ENCODE data around the gene RXFP4.
A peak's percentile ranks its signal among the peaks of the same experiment; 100 is the strongest.
"Not testable (repeated sequence)": the region's sequence is repeated elsewhere in the genome, so short reads cannot be mapped to it uniquely, and the experiment has no call there.

Gene RXFP4

GRCh38 chr1:155940993-155941844, at the start of gene RXFP4:
Gene RXFP4 (plus strand): TSS chr1:155941638. CDS start chr1:155941710, 72 bp downstream.
- DNase-seq = no peak

- DNase-seq = no peak
Measured at GRCh38 chr1:155892796-155893195, 48.6 kb upstream of the RXFP4 start.

- DNase-seq = peak; percentile 20
Measured at GRCh38 chr1:155893389-155894142, 47.9 kb upstream of the RXFP4 start.

GRCh38 chr1:155895617-155896016, 45.8 kb upstream of the RXFP4 start:
- DNase-seq = not testable (repeated sequence)

- not testable (repeated sequence) for DNase-seq
Measured at GRCh38 chr1:155896476-155896875, 45.0 kb upstream of the RXFP4 start.

GRCh38 chr1:155897746-155898145, 43.7 kb upstream of the RXFP4 start:
- DNase-seq = no peak

GRCh38 chr1:155898888-155899287, 42.5 kb upstream of the RXFP4 start:
- DNase-seq = no peak

GRCh38 chr1:155899683-155900082, 41.8 kb upstream of the RXFP4 start:
- no peak for DNase-seq

- DNase-seq = no peak
Measured at GRCh38 chr1:155900161-155900560, 41.3 kb upstream of the RXFP4 start.

- DNase-seq = no peak
Measured at GRCh38 chr1:155904261-155904660, 37.2 kb upstream of the RXFP4 start.

- peak; percentile 77 for DNase-seq
Measured at GRCh38 chr1:155909894-155910293, 31.5 kb upstream of the RXFP4 start.

GRCh38 chr1:155910621-155911121, 30.8 kb upstream of the RXFP4 start:
- peak; percentile 76 for DNase-seq

GRCh38 chr1:155911156-155912055, 30.0 kb upstream of the RXFP4 start, which contains the start of gene RIT1:
Gene RIT1 (minus strand): TSS chr1:155911349. CDS start chr1:155910761, 588 bp downstream.
- DNase-seq = peak; percentile 96

- no peak for DNase-seq
Measured at GRCh38 chr1:155912056-155912536, 29.3 kb upstream of the RXFP4 start.

GRCh38 chr1:155913969-155914757, 27.3 kb upstream of the RXFP4 start:
- no peak for DNase-seq

- no peak for DNase-seq
Measured at GRCh38 chr1:155918660-155919059, 22.8 kb upstream of the RXFP4 start.

GRCh38 chr1:155919801-155920200, 21.6 kb upstream of the RXFP4 start:
- DNase-seq = no peak

- no peak for DNase-seq
Measured at GRCh38 chr1:155920717-155921116, 20.7 kb upstream of the RXFP4 start.

- DNase-seq = no peak
Measured at GRCh38 chr1:155925506-155925905, 15.9 kb upstream of the RXFP4 start.

- no peak for DNase-seq
Measured at GRCh38 chr1:155929057-155929456, 12.4 kb upstream of the RXFP4 start.

GRCh38 chr1:155930725-155931124, 10.7 kb upstream of the RXFP4 start:
- not testable (repeated sequence) for DNase-seq

All from OCI-M1 (cell line).